DLD1 (cell line): ENCODE results near the gene MLYCD.

ENCODE experiments used
- in situ Hi-C: cut with HindIII; loops from 2 replicates; pipeline ENCODE4 v1.10.0; 2017; ENCODE audit warnings: low sequenced_read_pairs

The MLYCD gene

GRCh38 chr16:83899272-83899897 lies 470 bp downstream of the MLYCD start:
- in situ Hi-C loops, result no loop called here

- in situ Hi-C loops, result no loop called here
Measured at GRCh38 chr16:83899978-83900377, 1.1 kb downstream of the MLYCD start.

- in situ Hi-C loops, result no loop called here
Measured at GRCh38 chr16:83900571-83900970, 1.7 kb downstream of the MLYCD start.

- in situ Hi-C loops, result no loop called here
Measured at GRCh38 chr16:83901101-83901500, 2.2 kb downstream of the MLYCD start.

- in situ Hi-C loops, result no loop called here
Measured at GRCh38 chr16:83903751-83904150, 4.8 kb downstream of the MLYCD start.

- in situ Hi-C loops, result no loop called here
Measured at GRCh38 chr16:83906683-83907082, 7.8 kb downstream of the MLYCD start.

GRCh38 chr16:83907111-83907510 lies 8.2 kb downstream of the MLYCD start:
- in situ Hi-C loops, result no loop called here

GRCh38 chr16:83907631-83908250 lies 8.8 kb downstream of the MLYCD start:
- in situ Hi-C loops, result no loop called here

GRCh38 chr16:83908798-83909197 lies 9.9 kb downstream of the MLYCD start:
- in situ Hi-C loops, result no loop called here

- in situ Hi-C loops, result no loop called here
Measured at GRCh38 chr16:83911290-83911689, 12.4 kb downstream of the MLYCD start.

- in situ Hi-C loops, result no loop called here
Measured at GRCh38 chr16:83912519-83913244, 13.8 kb downstream of the MLYCD start.

GRCh38 chr16:83913245-83913633 lies 14.3 kb downstream of the MLYCD start:
- in situ Hi-C loops, result no loop called here

- in situ Hi-C loops, result no loop called here
Measured at GRCh38 chr16:83914091-83914710, 15.3 kb downstream of the MLYCD start.

GRCh38 chr16:83915081-83915480 lies 16.2 kb downstream of the MLYCD start:
- in situ Hi-C loops, result no loop called here

- in situ Hi-C loops, result no loop called here
Measured at GRCh38 chr16:83915491-83915890, 16.6 kb downstream of the MLYCD start.

GRCh38 chr16:83917152-83918120 lies 18.5 kb downstream of the MLYCD start:
- in situ Hi-C loops, result no loop called here

- in situ Hi-C loops, result no loop called here
Measured at GRCh38 chr16:83920894-83921491, 22.1 kb downstream of the MLYCD start.

- in situ Hi-C loops, result no loop called here
Measured at GRCh38 chr16:83923581-83924365, 24.9 kb downstream of the MLYCD start.

GRCh38 chr16:83924686-83925085 lies 25.8 kb downstream of the MLYCD start:
- in situ Hi-C loops, result no loop called here
